Uterus (tissue), 2 donors: ENCODE results near the gene ADAMTS17.

Experiments used
- CTCF ChIP-seq, 4 experiments: fragments of 200-600 bp in 2 of 4; fragments of 450-650 bp in 2 of 4; sonication (generic) in 2 of 4; IDR thresholded peaks; one replicate each; pipeline ENCODE4 v1.5.1; 2016 to 2019; ENCODE audit warnings: antibody characterized with exemption in 4 of 4, mild to moderate bottlenecking in 2 of 4, moderate library complexity in 1 of 4
- POLR2A ChIP-seq, 2 donors: fragments of 450-650 bp; IDR thresholded peaks; one replicate each; pipeline ENCODE4 v1.6.1; 2016; ENCODE audit warnings: antibody characterized with exemption in 2 of 2, mild to moderate bottlenecking in 1 of 2, moderate library complexity in 1 of 2

GRCh38 chr15:100001405-100001804, 340.4 kb downstream of the ADAMTS17 start:
- TF ChIP-seq POLR2A (IDR thresholded peaks at IDR 0.05), result no peak
- TF ChIP-seq CTCF (IDR thresholded peaks at IDR 0.05), result no peak
